22Rv1 (cell line): Measurements from ENCODE around the gene PLK5.

ENCODE experiments used
- ZFX ChIP-seq: fragments of 450-650 bp; IDR thresholded peaks from 2 replicates; pipeline ENCODE4 v1.6.1; 2017; ENCODE audit warnings: antibody characterized with exemption, borderline replicate concordance
- TF ChIP-seq, protein P1 (sequence below): fragments of 450-650 bp; IDR thresholded peaks from 2 replicates; pipeline ENCODE4 v1.5.1; 2017; ENCODE audit warnings: mild to moderate bottlenecking

- TF ChIP-seq, protein P1, sequence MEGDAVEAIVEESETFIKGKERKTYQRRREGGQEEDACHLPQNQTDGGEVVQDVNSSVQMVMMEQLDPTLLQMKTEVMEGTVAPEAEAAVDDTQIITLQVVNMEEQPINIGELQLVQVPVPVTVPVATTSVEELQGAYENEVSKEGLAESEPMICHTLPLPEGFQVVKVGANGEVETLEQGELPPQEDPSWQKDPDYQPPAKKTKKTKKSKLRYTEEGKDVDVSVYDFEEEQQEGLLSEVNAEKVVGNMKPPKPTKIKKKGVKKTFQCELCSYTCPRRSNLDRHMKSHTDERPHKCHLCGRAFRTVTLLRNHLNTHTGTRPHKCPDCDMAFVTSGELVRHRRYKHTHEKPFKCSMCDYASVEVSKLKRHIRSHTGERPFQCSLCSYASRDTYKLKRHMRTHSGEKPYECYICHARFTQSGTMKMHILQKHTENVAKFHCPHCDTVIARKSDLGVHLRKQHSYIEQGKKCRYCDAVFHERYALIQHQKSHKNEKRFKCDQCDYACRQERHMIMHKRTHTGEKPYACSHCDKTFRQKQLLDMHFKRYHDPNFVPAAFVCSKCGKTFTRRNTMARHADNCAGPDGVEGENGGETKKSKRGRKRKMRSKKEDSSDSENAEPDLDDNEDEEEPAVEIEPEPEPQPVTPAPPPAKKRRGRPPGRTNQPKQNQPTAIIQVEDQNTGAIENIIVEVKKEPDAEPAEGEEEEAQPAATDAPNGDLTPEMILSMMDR = no peak
- no peak for TF ChIP-seq ZFX
These were observed 25.6 kb downstream of the PLK5 start for GRCh38 chr19:1549332-1549945.
